ENCODE data around the gene CC2D2A.
"Not testable (repeated sequence)": the region's sequence is repeated elsewhere in the genome, so short reads cannot be mapped to it uniquely, and the experiment has no call there.

Gene CC2D2A

GRCh38 chr4:15470128-15470475 lies 420 bp downstream of the CC2D2A start:
- DNase-seq, result no peak

DNA sequence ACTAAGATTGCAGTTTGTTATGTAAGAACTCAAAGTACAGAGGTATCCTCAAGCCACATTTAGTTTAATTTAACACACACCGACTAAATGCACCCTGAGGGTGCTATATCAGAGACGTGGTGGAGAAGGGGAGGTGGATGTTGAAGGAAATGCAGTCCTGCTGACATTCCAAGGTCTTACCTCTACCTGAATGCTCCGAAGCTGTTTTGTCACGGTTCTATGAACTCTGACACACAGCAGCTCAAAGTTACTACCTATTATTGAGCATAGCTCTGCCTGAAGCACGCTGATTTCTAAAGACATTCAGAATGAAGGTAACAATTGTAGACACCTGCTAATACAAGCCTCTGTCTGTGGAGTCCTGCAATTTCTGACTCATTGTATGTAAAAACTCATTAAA lies 6.7 kb downstream of the CC2D2A start:
- DNase-seq, result no peak

DNA sequence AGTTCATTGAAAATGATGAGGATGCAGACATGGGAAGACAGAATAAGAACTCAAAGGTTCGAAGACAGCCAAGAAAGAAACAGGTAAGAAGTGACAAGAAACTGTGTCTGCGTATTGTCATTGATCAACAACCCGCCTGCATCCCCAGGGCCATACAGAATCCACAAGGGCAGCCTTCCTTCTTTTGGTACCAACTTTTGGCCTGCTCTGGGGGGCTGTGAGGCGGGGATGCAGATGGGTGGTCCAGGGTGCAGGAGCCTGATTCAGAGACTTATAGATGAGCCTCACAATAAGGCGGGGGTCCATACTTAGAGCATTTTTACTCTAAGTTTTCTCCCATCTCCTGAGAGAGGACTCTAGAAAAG lies 9.0 kb downstream of the CC2D2A start:
- DNase-seq, result no peak

- DNase-seq, result no peak
Observed at GRCh38 chr4:15479089-15479912, 9.6 kb downstream of the CC2D2A start.

- DNase-seq, result no peak
Observed at GRCh38 chr4:15479913-15480185, 10.2 kb downstream of the CC2D2A start.

- DNase-seq, result no peak
Observed at GRCh38 chr4:15481961-15482745, 12.5 kb downstream of the CC2D2A start.

- DNase-seq, result no peak
Observed at GRCh38 chr4:15482842-15483241, 13.2 kb downstream of the CC2D2A start.

- no peak for DNase-seq
Observed at GRCh38 chr4:15488136-15488535, 18.5 kb downstream of the CC2D2A start.

- no peak for DNase-seq
Observed at GRCh38 chr4:15488658-15489470, 19.2 kb downstream of the CC2D2A start.

DNA sequence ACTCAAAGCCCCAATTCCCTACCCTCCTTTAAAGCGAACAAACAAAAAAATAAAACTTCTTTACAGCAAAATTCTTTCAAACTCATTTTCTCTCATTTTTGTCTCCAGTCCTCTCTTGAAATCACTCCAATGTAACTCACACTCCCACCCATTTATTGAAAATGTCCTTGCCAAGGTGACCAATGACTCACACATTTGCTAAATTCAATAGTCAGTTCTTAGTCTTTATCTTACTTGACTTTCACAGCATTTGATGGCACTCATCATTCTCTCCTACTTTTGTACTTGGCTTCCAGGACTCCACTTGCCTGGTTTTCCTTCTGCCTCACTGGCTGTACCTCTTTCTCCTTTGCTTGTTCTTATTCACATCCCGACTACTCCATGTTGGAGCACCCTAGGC lies 19.9 kb downstream of the CC2D2A start:
- no peak for DNase-seq

DNA sequence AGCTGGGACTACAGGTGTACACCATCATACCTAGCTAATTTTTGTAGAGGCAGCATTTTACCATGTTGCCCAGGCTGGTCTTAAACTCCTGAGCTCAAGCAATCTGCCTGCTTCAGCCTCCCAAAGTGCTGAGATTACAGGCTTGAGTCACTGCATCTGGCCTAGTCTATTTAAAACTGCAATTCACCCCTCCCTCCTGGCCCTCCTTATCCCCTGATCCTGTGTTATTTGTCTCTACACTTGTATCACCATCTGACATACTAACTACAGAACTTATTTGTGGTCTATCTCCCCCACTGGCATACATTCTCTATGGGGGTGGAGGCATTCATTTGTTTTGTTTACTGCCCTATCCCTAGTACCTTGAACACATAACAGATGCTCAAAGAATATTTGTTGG lies 23.7 kb downstream of the CC2D2A start:
- no peak for DNase-seq

DNA sequence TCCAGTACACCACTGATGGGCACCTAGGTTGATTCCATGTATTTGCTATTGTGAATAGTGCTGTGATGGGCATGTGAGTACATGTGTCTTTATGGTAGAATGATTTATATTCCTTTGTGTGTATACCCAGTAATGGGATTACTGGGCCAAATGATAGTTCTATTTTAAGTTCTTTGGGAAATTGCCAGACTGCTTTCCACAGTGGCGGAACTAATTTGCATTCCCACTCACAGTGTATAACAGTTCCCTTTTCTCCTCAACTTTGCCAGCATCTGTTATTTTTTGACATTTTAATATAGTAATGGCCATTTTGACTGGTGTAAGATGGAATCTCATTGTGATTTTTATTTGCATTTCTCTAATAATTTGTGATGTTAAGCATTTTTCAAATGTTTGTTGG lies 25.9 kb downstream of the CC2D2A start:
- DNase-seq, result no peak

DNA sequence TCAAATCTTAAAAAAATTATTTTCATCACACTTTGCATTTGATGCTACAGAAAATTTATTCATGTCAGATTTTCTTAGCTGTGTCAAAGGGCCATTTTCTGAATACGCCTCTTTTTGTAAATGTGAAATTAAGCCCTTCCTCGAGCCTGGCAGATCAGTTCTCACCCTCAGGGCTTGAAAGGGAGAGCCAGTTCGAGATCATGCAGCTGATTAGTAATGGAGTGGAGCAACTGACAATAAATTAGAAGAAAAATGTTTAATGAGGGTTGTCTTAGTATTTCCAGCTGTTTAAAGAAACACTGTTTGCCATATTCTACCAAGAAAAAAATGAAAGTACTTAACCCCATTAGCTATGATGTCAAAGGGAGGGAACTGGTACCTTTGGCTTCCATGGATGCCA lies 28.7 kb downstream of the CC2D2A start:
- DNase-seq, result no peak

- no peak for DNase-seq
Observed at GRCh38 chr4:15500701-15501100, 31.0 kb downstream of the CC2D2A start.

DNA sequence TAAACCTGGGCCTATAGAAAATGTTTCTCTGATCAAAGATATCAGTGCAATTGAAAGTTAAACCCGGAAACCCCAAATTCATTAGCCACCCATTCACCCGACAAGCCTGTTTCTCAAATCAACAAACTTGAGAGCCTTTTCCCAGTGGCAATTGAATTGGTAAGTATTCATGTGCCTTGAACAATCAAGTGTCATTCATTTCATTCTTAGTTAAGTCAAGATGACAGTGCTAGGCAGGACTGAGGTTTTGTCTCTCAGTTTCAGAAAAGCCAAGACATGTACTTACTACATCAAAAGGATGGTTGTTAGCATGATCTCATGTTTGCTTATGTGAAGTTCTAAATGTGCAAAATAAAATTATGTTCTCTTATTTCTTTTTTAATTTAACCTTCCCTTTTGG lies 32.3 kb downstream of the CC2D2A start:
- DNase-seq, result no peak

DNA sequence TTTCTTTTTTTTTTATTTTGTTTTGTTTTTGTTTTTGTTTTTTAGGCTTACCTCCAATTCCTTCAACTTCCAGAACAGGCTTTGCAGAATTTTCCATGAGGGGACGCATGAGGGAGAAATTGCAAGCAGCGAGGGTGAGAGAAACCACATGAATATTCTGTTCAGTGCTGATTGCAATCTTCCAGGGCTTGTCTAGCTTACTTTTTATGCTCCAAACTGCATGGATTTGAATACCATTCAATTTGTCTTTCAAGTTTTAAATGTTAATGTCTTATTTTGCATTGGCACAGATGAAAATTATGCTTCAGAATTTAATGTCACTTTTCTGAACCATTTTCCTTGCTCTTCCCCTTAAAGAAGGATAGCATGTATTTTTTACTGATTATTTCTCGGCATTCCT lies 32.7 kb downstream of the CC2D2A start:
- DNase-seq, result no peak

DNA sequence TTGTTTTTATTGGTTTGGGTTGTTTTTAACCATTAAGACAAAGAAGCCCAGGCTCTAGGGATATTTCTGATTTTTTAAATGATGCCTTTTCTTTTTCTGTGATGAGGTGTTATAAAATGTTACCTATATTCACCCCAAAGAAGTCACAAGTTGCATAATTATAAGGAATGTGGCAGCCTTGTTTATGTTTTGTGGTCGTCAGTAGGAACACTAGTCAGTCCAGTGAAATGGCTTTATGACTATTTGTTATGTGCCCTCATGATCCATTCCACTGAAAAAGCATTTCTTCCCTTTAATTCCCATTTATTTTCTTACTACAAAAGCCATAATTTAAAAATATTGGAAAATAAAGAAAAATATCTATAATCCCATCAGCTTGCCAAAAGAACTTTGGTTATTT lies 34.4 kb downstream of the CC2D2A start:
- no peak for DNase-seq

- no peak for DNase-seq
Observed at GRCh38 chr4:15506464-15506863, 36.8 kb downstream of the CC2D2A start.

DNA sequence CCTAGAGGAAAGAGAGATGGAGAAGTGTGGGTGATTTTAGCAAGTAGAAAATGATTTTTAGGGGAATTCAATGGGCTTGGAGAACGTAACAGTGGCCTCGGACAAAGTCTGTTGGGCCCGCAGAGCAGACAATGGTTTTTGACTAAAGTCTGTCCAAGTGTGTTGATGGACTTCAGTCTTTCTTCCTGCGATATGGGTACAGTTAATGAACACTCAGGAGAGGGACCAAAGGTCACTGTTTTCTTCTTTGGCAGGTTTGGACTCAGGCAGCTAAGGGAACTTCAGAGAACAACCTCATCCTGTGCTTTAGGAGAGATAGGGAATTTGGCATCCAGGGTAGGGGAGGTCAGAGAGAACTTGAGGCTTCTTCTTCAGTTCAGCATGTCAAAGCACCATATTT lies 38.0 kb downstream of the CC2D2A start:
- no peak for DNase-seq

- DNase-seq, result no peak
Observed at GRCh38 chr4:15510961-15511360, 41.3 kb downstream of the CC2D2A start.

DNA sequence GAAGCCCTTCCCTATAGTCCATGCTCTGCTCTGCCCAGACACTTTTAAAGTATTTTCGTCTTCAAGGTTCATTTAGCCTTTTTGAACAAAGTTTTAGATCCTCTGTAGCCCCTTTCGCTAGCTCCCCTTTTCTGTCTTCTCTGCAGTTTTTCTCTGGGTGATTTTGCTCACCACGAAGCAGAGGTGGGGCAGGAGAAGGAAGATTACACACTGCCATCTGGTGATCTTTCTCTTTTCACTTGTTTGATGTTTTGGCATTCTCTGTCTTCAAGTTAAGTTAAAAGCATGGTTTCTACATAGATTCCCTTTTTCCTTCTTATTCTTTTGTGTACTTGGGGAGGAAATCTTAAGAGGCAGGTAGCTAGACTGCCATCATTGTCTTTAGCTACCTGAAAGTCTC lies 43.9 kb downstream of the CC2D2A start:
- DNase-seq, result no peak

GRCh38 chr4:15515106-15515505 lies 45.4 kb downstream of the CC2D2A start:
- no peak for DNase-seq

DNA sequence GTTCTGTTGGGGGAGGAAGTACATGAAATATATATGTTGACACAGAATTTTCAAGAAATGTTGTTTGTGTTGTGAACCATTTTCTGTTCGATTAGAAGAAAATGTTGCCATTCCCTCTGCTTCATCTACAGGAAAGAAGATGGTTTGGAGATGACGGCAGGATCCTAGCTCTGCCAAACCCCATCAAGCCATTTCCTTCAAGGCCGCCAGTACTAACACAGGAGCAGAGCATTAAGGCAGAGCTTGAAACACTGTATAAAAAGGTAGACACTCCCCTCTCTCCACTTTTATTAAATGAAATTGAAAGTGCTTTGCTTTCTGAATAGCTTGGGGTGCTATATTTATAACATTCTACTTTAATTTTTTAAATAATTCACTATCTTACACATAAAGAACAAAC lies 46.8 kb downstream of the CC2D2A start:
- no peak for DNase-seq

- DNase-seq, result not testable (repeated sequence)
Observed at GRCh38 chr4:15517681-15518080, 48.0 kb downstream of the CC2D2A start.

All from KG1 (cell line).